WTC11 (cell line): ENCODE results near the gene CTSO.

Source experiments
- CTCF ChIP-seq: fragments of 200-600 bp; IDR thresholded peaks from 2 replicates; pipeline ENCODE4 v1.8.0; 2022; ENCODE audit warnings: antibody characterized with exemption
- ETV6 ChIP-seq: sonication (generic); formaldehyde crosslinking; IDR thresholded peaks from 2 replicates; pipeline ENCODE4 v1.8.1; 2022; ENCODE audit warnings: mild to moderate bottlenecking, missing genetic modification reagents
- IRF2 ChIP-seq: sonication (generic); formaldehyde crosslinking; IDR thresholded peaks from 2 replicates; pipeline ENCODE4 v1.8.0; 2022; ENCODE audit warnings: low read depth, missing genetic modification reagents, borderline replicate concordance
- JUN ChIP-seq: sonication (generic); formaldehyde crosslinking; IDR thresholded peaks from 2 replicates; pipeline ENCODE4 v1.8.0; 2023; ENCODE audit warnings: mild to moderate bottlenecking, missing genetic modification reagents
- SP1 ChIP-seq: sonication (generic); formaldehyde crosslinking; conservative IDR thresholded peaks from 2 replicates; pipeline ENCODE4 v1.8.1; 2022; ENCODE audit warnings: missing genetic modification reagents
- TCF7 ChIP-seq: sonication (generic); formaldehyde crosslinking; IDR thresholded peaks from 2 replicates; pipeline ENCODE4 v1.8.0; 2022; ENCODE audit warnings: mild to moderate bottlenecking, low read depth, missing genetic modification reagents, moderate library complexity

GRCh38 chr4:155974476-155974749 lies 20.7 kb upstream of the CTSO start:
- TF ChIP-seq JUN = no peak
- no peak for TF ChIP-seq IRF2 (CRISPR knock-in tag)
- TF ChIP-seq CTCF = no peak
- no peak for TF ChIP-seq ETV6 (CRISPR knock-in tag)
- no peak for TF ChIP-seq SP1 (CRISPR knock-in tag)
- TF ChIP-seq TCF7 (CRISPR knock-in tag) = no peak
